DOHH2 (cell line): ENCODE results near the gene AFF4.
"Not testable (repeated sequence)": the region's sequence is repeated elsewhere in the genome, so short reads cannot be mapped to it uniquely, and the experiment has no call there.

ENCODE experiments used
- H3F3A ChIP-seq: fragments of 200-600 bp; sonication (generic), shearing (Covaris generic); 2 replicates; pipeline ENCODE4 v1.6.0; 2016; ENCODE audit warnings: antibody characterized with exemption, mild to moderate bottlenecking; ENCODE audit not compliant: control insufficient read depth, insufficient read depth
- H3K27ac ChIP-seq: fragments of 200-600 bp; sonication (generic); 2 replicates; pipeline ENCODE4 v1.5.1; 2014; ENCODE audit warnings: low read depth, mild to moderate bottlenecking, low read length, moderate library complexity
- H3K27me3 ChIP-seq: fragments of 200-600 bp; sonication (generic); 2 replicates; pipeline ENCODE4 v1.6.1; 2014; ENCODE audit warnings: mild to moderate bottlenecking, low read length, mixed read lengths; ENCODE audit not compliant: control insufficient read depth
- H3K36me3 ChIP-seq: fragments of 200-600 bp; sonication (generic); 2 replicates; pipeline ENCODE4 v1.6.1; 2014; ENCODE audit warnings: mild to moderate bottlenecking, low read length, moderate library complexity, mixed read lengths; ENCODE audit not compliant: control insufficient read depth
- H3K4me1 ChIP-seq: fragments of 200-600 bp; sonication (generic); 2 replicates; pipeline ENCODE4 v1.6.1; 2014; ENCODE audit warnings: mild to moderate bottlenecking, low read length, mixed read lengths; ENCODE audit not compliant: control insufficient read depth
- H3K4me2 ChIP-seq: fragments of 200-600 bp; sonication (generic); 2 replicates; pipeline ENCODE4 v1.6.0; 2014; ENCODE audit warnings: mild to moderate bottlenecking, low read length, moderate library complexity
- H3K4me3 ChIP-seq: fragments of 200-600 bp; sonication (generic); 2 replicates; pipeline ENCODE4 v1.5.1; 2014; ENCODE audit warnings: mild to moderate bottlenecking, low read length, mixed read lengths
- H3K79me2 ChIP-seq: fragments of 200-600 bp; sonication (generic); 2 replicates; pipeline ENCODE4 v1.6.1; 2014; ENCODE audit warnings: mild to moderate bottlenecking, low read length, mixed read lengths; ENCODE audit not compliant: control insufficient read depth
- H3K9me2 ChIP-seq: fragments of 200-600 bp; sonication (generic); replicated peaks from 2 replicates; pipeline ENCODE4 v1.6.1; 2014; ENCODE audit warnings: mild to moderate bottlenecking, low read length, mixed read lengths; ENCODE audit not compliant: control insufficient read depth
- H3K9me3 ChIP-seq: fragments of 200-600 bp; sonication (generic); 2 replicates; pipeline ENCODE4 v1.6.1; 2014; ENCODE audit warnings: antibody characterized with exemption, low read length, mixed read lengths; ENCODE audit not compliant: control insufficient read depth, insufficient read depth
- H4K20me1 ChIP-seq: fragments of 200-600 bp; sonication (generic); 2 replicates; pipeline ENCODE4 v1.6.0; 2014; ENCODE audit warnings: low read depth, mild to moderate bottlenecking, antibody characterized with exemption, low read length, moderate library complexity; ENCODE audit not compliant: control insufficient read depth, insufficient read depth
- EZH2phosphoT487 ChIP-seq: fragments of 200-600 bp; sonication (generic); IDR thresholded peaks from 2 replicates; pipeline ENCODE4 v1.6.1; 2017; ENCODE audit warnings: borderline replicate concordance, mild to moderate bottlenecking, antibody characterized with exemption, low read length, moderate library complexity, mixed read lengths
- TF ChIP-seq, protein P1 (sequence below): fragments of 200-600 bp; sonication (generic); IDR thresholded peaks from one replicate; pipeline ENCODE4 v1.5.1; 2014; ENCODE audit warnings: antibody characterized with exemption, mild to moderate bottlenecking, low read depth, low read length; ENCODE audit not compliant: poor library complexity, severe bottlenecking

Gene AFF4

DNA sequence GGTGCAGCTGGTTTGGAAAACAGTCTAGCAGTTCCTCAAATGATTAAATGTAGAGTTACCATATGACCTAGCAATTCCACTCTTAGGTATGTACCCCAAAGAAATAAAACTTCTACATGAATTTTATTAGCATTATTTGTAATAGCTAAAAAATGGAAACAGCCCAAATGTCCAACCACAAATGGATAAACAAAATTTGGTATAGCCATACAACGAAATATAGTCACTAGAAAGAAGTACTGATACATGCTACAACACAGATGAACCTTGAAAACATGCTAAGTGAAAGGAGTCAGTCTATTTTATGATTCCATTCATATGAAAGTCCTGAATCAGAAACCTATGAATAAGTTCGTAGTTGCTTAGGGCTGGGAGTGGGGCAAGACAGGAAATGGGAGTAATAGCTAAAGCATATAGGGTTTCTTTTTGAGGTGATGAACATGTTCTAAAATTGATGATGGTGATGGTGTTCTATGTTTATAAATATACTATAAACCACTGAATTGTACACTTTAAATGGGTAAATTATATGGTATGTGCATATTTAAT, 103.5 kb downstream of the AFF4 start:
- no peaks in the 10 kb centered on the region for H3K9me3 ChIP-seq
- no peaks in the 10 kb centered on the region for H3K36me3 ChIP-seq

GRCh38 chr5:132856011-132856410, 107.4 kb downstream of the AFF4 start:
- H4K20me1 ChIP-seq = no peaks in the 10 kb centered on the region
- H3K79me2 ChIP-seq = no peaks in the 10 kb centered on the region
- no peak overlapping the region for H3K4me2 ChIP-seq
- H3K4me3 ChIP-seq = no peak overlapping the region
- H3K27me3 ChIP-seq = no peaks in the 10 kb centered on the region; the same call in 1 of the 2 replicates
- TF ChIP-seq EZH2phosphoT487 = no peak
- TF ChIP-seq, protein P1, sequence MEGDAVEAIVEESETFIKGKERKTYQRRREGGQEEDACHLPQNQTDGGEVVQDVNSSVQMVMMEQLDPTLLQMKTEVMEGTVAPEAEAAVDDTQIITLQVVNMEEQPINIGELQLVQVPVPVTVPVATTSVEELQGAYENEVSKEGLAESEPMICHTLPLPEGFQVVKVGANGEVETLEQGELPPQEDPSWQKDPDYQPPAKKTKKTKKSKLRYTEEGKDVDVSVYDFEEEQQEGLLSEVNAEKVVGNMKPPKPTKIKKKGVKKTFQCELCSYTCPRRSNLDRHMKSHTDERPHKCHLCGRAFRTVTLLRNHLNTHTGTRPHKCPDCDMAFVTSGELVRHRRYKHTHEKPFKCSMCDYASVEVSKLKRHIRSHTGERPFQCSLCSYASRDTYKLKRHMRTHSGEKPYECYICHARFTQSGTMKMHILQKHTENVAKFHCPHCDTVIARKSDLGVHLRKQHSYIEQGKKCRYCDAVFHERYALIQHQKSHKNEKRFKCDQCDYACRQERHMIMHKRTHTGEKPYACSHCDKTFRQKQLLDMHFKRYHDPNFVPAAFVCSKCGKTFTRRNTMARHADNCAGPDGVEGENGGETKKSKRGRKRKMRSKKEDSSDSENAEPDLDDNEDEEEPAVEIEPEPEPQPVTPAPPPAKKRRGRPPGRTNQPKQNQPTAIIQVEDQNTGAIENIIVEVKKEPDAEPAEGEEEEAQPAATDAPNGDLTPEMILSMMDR = no peak
- H3K9me2 ChIP-seq = no peaks in the 10 kb centered on the region
- H3K4me1 ChIP-seq = no peaks in the 10 kb centered on the region
- no peak overlapping the region for H3K27ac ChIP-seq
- H3F3A ChIP-seq = no peaks in the 10 kb centered on the region
- no peaks in the 10 kb centered on the region for H3K36me3 ChIP-seq
- no peaks in the 10 kb centered on the region for H3K9me3 ChIP-seq

More for the DNA sequence above, 103.5 kb downstream of the AFF4 start:
- Histone ChIP-seq H3K4me1 (no peaks in the 10 kb centered on the region), H3K27me3 (peaks cover 2% of the 10 kb centered on the region; the same call in 1 of the 2 replicates), H3K4me2 (no peak overlapping the region), H3F3A (no peaks in the 10 kb centered on the region), H3K27ac (no peak overlapping the region), H4K20me1 (no peaks in the 10 kb centered on the region), H3K9me2 (no peaks in the 10 kb centered on the region), H3K4me3 (no peak overlapping the region), H3K79me2 (no peaks in the 10 kb centered on the region)
- TF ChIP-seq, protein P1 = no peak
- no peak for TF ChIP-seq EZH2phosphoT487

- not testable (repeated sequence) for H3K4me2 ChIP-seq, H3K4me3 ChIP-seq, H3F3A ChIP-seq, H3K9me3 ChIP-seq, H3K4me1 ChIP-seq, H3K27me3 ChIP-seq, H4K20me1 ChIP-seq, H3K27ac ChIP-seq, H3K36me3 ChIP-seq, H3K9me2 ChIP-seq, H3K79me2 ChIP-seq
These were observed 108.4 kb downstream of the AFF4 start for GRCh38 chr5:132854992-132855391.

GRCh38 chr5:132854301-132854700, 109.1 kb downstream of the AFF4 start:
- H3K9me3 ChIP-seq = no peaks in the 10 kb centered on the region
- no peak for TF ChIP-seq EZH2phosphoT487
- TF ChIP-seq, protein P1 = no peak
- no peaks in the 10 kb centered on the region for H3F3A ChIP-seq
- H3K4me2 ChIP-seq = no peak overlapping the region
- no peaks in the 10 kb centered on the region for H3K4me1 ChIP-seq
- H3K79me2 ChIP-seq = no peaks in the 10 kb centered on the region
- H3K27me3 ChIP-seq = 0 out of 2 replicates have a peak, but pooled peaks cover 6% of the 10 kb centered on the region
- no peak overlapping the region for H3K27ac ChIP-seq
- H3K9me2 ChIP-seq = no peaks in the 10 kb centered on the region
- H4K20me1 ChIP-seq = no peaks in the 10 kb centered on the region
- H3K4me3 ChIP-seq = no peak overlapping the region
- no peaks in the 10 kb centered on the region for H3K36me3 ChIP-seq
